Retinal pigment epithelial cell (primary cell): ENCODE results near the gene THRSP.

Source experiments
- DNase-seq: peaks from one replicate; pipeline ENCODE4 v3.0.0-alpha.2; 2010; ENCODE audit warnings: low read depth
- H3K4me3 ChIP-seq: 2 replicates; pipeline ENCODE4 v1.5.1; 2011; ENCODE audit warnings: mild to moderate bottlenecking, low read length, control low read depth, moderate library complexity
- TF ChIP-seq, protein P1 (sequence below): conservative IDR thresholded peaks from 2 replicates; pipeline ENCODE4 v1.5.1; 2011; ENCODE audit warnings: low read depth, low read length, control low read depth, inconsistent platforms

Gene THRSP

DNA sequence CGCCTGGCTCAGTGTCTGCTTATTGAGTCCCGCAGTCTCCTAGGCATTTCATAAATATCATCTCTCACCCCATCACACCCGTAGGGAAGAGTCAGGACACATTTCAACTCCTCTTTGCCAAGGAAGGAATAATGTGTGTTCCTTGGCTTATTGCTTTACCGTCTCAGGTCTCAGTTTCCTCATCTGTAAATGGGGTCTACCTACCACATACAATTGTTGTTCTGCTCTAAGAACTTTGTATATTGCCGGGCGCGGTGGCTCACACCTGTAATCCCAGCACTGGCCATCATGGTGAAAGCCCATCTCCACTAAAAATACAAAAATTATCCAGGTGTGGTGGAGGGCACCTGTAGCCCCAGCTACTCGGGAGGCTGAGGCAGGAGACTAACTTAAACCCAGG lies 3.1 kb upstream of the THRSP start:
- TF ChIP-seq, protein P1, sequence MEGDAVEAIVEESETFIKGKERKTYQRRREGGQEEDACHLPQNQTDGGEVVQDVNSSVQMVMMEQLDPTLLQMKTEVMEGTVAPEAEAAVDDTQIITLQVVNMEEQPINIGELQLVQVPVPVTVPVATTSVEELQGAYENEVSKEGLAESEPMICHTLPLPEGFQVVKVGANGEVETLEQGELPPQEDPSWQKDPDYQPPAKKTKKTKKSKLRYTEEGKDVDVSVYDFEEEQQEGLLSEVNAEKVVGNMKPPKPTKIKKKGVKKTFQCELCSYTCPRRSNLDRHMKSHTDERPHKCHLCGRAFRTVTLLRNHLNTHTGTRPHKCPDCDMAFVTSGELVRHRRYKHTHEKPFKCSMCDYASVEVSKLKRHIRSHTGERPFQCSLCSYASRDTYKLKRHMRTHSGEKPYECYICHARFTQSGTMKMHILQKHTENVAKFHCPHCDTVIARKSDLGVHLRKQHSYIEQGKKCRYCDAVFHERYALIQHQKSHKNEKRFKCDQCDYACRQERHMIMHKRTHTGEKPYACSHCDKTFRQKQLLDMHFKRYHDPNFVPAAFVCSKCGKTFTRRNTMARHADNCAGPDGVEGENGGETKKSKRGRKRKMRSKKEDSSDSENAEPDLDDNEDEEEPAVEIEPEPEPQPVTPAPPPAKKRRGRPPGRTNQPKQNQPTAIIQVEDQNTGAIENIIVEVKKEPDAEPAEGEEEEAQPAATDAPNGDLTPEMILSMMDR: no peak
- no peak for DNase-seq
- no peak overlapping the region for H3K4me3 ChIP-seq

DNA sequence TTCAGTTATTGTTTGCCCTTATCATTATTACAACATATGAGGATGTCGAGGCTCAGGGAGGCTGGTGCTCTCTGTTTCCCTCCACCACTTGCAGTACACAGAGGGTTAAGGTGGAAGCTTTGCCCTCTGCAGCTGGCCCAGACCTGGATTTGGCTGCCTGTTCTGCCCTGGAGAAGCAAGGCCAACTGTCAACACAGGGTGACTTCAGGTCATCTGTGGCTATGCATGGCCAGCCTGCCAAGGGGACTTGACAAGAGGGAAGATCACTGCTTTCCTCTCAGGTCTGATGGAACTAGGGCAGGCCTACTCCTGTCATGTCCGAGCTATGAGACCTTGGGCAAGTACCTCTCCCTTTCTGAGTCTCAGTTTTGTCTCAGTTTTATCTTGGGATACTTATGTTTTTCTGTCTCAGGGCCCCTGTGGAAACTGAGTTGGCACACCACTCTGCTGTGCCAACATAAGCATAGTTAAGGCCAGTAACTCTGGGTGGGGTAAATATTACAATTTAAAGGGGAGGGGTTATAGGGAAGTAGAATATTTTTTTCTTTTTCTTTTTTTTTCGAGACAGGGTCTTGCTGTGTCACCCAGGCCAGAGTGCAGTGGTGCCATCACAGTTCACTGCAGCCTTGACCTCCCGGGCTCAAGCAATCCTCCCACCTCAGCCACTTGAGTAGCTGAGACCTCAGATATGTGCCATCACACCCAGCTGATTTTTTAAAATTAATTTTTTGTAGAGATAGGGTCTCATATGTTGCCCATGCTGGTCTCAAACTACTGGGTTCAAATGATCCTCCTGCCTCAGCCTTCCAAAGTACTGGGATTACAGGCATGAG lies 2.4 kb upstream of the THRSP start:
- no peak overlapping the region for H3K4me3 ChIP-seq
- TF ChIP-seq, protein P1: no peak

DNA sequence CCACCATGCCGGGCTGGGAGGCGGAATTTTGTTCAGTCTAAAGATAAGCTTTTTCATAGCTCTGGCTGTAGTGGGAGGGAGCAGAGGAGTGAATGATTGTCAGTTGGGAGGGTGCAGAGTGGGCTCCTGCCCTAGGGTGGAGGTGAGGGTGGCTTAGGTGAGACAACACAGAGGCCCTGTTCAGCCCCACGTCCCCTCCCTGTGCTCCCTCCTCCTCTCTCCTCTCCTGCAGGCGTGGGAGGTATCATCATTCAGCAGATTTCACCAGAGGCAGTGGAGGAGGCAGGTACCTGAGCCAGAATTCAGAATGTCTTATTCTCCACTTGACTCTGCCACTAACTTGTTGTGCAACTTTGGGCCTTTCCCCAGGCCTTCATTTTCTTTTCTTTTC lies 1.7 kb upstream of the THRSP start:
- TF ChIP-seq, protein P1: no peak
- no peak for DNase-seq

More for the DNA sequence above, 2.4 kb upstream of the THRSP start:
- DNase-seq: no peak

DNA sequence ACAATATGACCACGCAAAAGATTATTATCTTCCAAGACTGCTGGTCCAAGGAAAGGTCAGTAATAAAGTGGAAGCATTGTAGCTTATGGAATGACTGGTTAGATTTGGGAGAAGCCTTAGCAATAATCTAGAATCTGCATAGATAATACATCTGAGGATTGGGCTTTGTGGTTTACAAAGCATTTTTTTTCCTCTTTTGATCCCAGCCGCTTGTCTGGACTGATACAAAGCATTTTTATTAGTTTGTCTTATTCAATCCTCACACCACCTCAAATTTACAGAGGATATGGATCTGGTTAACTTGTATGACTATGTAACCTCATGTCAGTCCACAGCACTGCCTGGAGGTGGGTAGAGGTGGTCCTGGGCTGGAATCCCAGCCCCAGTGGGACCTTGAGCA lies 990 bp upstream of the THRSP start:
- TF ChIP-seq, protein P1: no peak

More for the DNA sequence above, 1.7 kb upstream of the THRSP start:
- H3K4me3 ChIP-seq: no peak overlapping the region

DNA sequence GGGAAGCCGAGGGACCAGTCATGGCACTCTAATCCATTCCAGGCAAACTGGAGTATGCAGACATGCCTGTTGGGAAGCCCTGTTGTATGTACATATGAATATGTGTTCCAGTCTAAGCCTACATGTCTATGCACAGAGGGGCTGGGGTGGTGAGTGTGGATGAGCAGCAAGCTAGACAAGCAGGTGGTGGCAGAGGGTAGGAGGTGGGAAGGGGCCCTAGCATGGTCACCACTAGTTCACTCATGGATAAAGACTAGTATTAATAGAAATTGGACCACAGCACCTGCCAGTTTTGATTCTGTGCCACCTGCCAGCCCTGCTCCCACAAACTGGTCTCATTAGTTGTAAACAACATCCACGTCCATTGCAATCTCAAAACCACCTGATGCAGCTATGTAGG lies 1.5 kb downstream of the THRSP start:
- no peak overlapping the region for H3K4me3 ChIP-seq
- TF ChIP-seq, protein P1: no peak
- DNase-seq: no peak

More for the DNA sequence above, 990 bp upstream of the THRSP start:
- DNase-seq: no peak
- H3K4me3 ChIP-seq: no peak overlapping the region

DNA sequence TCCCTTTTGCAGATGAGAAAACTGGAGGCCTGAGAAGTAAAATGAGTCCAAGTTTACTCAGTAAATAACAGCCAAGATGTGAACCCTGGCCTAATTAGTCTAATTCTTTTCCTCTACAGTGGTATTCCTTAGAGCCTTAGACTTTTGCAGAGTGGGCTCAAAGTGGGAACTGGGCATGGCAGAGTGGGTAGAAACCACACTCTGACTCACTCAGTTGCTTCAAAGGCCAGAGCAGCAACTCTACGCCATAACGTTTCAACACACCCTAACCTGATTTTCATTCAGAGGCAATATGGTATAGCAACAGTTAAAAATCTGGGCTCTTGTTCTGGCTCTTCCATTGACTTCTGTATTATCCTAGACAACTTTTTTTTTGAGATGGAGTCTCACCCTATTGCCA lies 2.8 kb downstream of the THRSP start:
- DNase-seq: no peak
- H3K4me3 ChIP-seq: no peak overlapping the region
- TF ChIP-seq, protein P1: no peak

DNA sequence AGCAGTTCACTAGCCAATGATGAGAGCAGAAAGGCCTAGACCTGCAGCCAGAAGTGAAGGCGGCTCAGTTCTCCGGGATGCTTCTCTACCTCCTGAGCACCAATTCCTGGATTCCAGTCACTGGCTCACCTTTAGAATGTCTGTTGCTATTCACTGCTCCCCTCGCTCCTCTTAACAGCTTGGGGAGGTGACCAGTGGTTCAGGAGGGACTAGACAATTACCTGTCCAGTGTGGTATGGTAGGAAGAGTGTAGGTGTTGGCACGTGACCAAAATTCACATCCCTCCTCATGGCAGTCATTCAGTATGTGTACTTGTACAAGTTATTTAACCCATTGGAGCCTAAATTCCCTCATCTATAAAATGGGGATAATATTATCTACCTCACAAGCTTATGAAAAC lies 4.0 kb downstream of the THRSP start:
- no peak for DNase-seq
- TF ChIP-seq, protein P1: no peak

More for the DNA sequence above, 4.0 kb downstream of the THRSP start:
- H3K4me3 ChIP-seq: no peak overlapping the region
